T-helper 1 cell treated with Interleukin-12 subunit alpha and Interleukin-12 subunit beta and Interleukin-4 antibody, amounts not matched to agents 30 μg/mL and 1 μg/mL, for 36 hours (primary cell): ENCODE data around the gene BCL2L11.

Source experiments
- H3K27ac Mint-ChIP-seq: one replicate; pipeline ENCODE4 v1.8.0; 2021; ENCODE audit warnings: mild to moderate bottlenecking, mixed read lengths
- H3K27me3 Mint-ChIP-seq: one replicate; pipeline ENCODE4 v1.8.0; 2021; ENCODE audit warnings: low read depth, mixed read lengths
- H3K36me3 Mint-ChIP-seq: one replicate; pipeline ENCODE4 v1.8.0; 2021; ENCODE audit warnings: low read depth, mixed read lengths
- H3K4me1 Mint-ChIP-seq: one replicate; pipeline ENCODE4 v1.8.0; 2021; ENCODE audit warnings: low read depth, mixed read lengths
- H3K4me3 Mint-ChIP-seq: one replicate; pipeline ENCODE4 v1.8.0; 2021; ENCODE audit warnings: mild to moderate bottlenecking, moderate library complexity, mixed read lengths
- H3K9me3 Mint-ChIP-seq: one replicate; pipeline ENCODE4 v1.8.0; 2021; ENCODE audit warnings: mixed read lengths

The BCL2L11 gene

DNA sequence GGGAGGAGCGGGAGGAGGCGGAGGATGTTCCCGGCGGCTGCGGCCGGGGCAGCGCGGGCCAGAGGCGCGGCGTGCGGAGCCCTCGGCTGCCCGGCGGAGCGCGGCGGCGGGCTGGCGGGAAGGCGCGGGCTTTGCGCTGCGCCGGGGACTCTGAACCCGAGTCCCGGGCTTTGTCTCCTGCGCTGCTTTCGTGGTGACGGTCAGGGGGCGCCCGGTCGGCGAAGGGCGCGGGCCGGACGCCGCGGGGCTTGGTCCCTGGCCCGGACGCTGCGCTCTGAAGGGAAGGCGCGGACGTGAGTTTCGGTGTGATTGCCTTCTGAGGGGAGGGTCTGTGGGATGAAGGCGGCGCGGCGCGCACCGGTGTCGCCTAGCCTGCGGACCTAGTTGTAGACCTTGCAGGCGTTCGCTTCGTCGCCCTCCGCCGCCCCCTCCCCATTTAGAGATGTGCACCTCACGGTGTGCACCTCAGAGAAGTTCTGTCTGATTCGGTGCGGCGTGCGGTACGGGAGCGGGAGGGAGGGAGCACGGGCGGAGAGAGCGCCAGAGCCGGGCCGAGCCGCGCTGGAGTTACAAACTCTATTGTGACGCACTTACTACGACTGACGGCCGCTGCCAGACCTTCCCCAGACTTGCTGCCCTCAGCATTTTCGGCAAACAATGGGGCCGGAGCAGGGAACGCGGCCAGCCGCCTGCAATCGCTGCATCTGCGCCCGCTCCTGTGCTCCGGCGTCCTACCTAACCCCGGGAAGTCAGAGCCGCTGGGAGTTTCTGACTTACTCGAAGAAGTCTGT, 2.1 kb downstream of the BCL2L11 start:
- Mint-ChIP-seq H3K4me3 (peak overlapping the region; percentile 88), H3K36me3 (peaks cover 52% of the 10 kb centered on the region), H3K27me3 (peaks cover 31% of the 10 kb centered on the region)

DNA sequence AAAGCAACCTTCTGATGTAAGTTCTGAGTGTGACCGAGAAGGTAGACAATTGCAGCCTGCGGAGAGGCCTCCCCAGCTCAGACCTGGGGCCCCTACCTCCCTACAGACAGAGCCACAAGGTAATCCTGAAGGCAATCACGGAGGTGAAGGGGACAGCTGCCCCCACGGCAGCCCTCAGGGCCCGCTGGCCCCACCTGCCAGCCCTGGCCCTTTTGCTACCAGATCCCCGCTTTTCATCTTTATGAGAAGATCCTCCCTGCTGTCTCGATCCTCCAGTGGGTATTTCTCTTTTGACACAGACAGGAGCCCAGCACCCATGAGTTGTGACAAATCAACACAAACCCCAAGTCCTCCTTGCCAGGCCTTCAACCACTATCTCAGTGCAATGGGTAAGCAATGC, 3.0 kb downstream of the BCL2L11 start:
- Mint-ChIP-seq H3K4me1 (peaks cover 46% of the 10 kb centered on the region), H3K27me3 (peaks cover 22% of the 10 kb centered on the region), H3K9me3 (no peaks in the 10 kb centered on the region), H3K36me3 (peaks cover 58% of the 10 kb centered on the region), H3K4me3 (peak overlapping the region; percentile 88), H3K27ac (peak overlapping the region; percentile 21)

More for the DNA sequence above, 2.1 kb downstream of the BCL2L11 start:
- no peaks in the 10 kb centered on the region for H3K9me3 Mint-ChIP-seq
- peak overlapping the region; percentile 52 for H3K27ac Mint-ChIP-seq
- H3K4me1 Mint-ChIP-seq, result peaks cover 48% of the 10 kb centered on the region

DNA sequence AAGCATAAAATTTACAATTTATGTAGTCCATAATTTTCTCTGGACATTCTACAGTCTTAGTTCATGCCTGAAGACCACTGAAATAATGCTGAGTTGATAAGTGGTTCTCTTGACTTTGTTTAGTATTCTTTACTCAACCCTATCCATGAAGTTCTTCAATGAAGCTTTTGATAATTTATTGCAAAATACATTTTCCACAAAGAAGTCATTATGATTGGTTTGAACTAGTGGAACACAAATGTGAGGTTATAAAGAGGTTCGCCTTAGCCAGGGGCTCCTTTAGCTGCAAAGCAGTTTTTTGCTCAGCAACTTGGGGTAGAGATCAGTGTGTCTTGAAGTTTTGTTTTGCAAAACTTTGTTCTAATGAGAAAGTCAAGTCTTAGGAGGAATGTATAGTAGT, 5.9 kb downstream of the BCL2L11 start:
- H3K27me3 Mint-ChIP-seq, result peaks cover 9% of the 10 kb centered on the region
- H3K9me3 Mint-ChIP-seq, result no peaks in the 10 kb centered on the region
- H3K36me3 Mint-ChIP-seq, result peaks cover 71% of the 10 kb centered on the region
- peaks cover 44% of the 10 kb centered on the region for H3K4me1 Mint-ChIP-seq
- H3K27ac Mint-ChIP-seq, result no peak overlapping the region
- peak overlapping the region; percentile 30 for H3K4me3 Mint-ChIP-seq

DNA sequence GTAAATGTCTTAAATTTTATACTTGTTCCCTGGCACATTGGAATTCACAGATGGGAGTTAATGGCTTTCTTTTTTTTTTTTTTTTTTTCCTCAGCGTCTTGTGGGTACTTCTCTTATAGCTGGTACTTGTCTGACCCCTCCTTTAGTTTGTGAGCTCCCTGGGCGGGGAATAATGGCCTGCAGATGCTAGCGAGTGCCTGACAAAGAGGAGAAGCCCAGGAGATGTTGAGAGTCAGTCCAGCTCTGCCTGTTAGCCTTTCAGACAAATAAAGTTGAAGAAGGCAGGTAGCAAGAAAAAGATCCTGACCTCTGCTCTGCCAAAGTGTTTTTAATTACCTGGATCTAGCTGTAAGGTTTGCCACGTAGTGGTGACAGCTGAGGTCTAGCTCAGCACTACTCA, 6.6 kb downstream of the BCL2L11 start:
- H3K4me3 Mint-ChIP-seq, result no peak overlapping the region
- H3K36me3 Mint-ChIP-seq, result peaks cover 76% of the 10 kb centered on the region
- no peak overlapping the region for H3K27ac Mint-ChIP-seq
- no peaks in the 10 kb centered on the region for H3K9me3 Mint-ChIP-seq
- peaks cover 48% of the 10 kb centered on the region for H3K4me1 Mint-ChIP-seq
- H3K27me3 Mint-ChIP-seq, result peaks cover 9% of the 10 kb centered on the region

DNA sequence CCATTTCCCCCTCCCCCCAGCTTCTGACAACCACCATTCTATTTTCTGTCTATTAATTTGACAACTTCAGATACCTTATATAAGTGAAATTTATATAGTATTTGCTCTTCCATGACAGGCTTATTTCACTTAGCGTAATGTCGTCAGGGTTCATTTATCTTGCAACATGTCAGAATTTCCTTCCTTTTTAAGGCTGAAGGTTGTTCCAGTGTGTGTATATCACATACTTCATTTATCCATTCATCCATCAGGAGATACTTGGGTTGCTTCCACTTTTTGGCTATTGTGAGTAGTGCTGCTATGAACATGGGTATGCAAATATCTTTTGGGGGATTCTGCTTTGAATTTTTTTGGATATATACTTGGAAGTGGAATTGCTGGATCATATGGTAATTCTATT, 7.4 kb downstream of the BCL2L11 start:
- H3K36me3 Mint-ChIP-seq, result peaks cover 75% of the 10 kb centered on the region
- H3K27ac Mint-ChIP-seq, result no peak overlapping the region
- H3K4me1 Mint-ChIP-seq, result peaks cover 48% of the 10 kb centered on the region
- H3K9me3 Mint-ChIP-seq, result no peaks in the 10 kb centered on the region
- H3K4me3 Mint-ChIP-seq, result peak overlapping the region; percentile 25
- H3K27me3 Mint-ChIP-seq, result peaks cover 9% of the 10 kb centered on the region

DNA sequence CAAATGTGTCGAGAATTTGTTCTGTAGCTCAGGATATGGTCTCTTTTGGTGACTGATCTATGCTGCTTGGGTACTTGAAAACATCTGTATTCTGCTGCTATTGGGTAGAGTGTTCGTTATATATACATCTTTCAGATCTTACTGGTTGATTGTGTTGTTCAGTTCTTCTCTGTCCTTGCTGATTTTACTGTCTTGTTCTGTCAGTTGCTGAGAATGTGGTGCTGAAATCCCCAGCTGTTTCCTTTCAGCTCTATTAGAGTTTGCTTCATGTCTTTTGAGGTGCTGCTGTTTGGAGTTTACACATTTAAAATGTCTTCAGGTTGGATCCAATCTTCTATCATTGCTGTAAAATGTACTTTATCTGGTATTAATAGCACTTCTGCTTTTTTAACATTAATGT, 12.9 kb downstream of the BCL2L11 start:
- no peaks in the 10 kb centered on the region for H3K9me3 Mint-ChIP-seq
- peaks cover 70% of the 10 kb centered on the region for H3K36me3 Mint-ChIP-seq
- no peaks in the 10 kb centered on the region for H3K27me3 Mint-ChIP-seq
- H3K4me3 Mint-ChIP-seq, result peak overlapping the region; percentile 25
- H3K4me1 Mint-ChIP-seq, result peaks cover 45% of the 10 kb centered on the region
- H3K27ac Mint-ChIP-seq, result no peak overlapping the region

DNA sequence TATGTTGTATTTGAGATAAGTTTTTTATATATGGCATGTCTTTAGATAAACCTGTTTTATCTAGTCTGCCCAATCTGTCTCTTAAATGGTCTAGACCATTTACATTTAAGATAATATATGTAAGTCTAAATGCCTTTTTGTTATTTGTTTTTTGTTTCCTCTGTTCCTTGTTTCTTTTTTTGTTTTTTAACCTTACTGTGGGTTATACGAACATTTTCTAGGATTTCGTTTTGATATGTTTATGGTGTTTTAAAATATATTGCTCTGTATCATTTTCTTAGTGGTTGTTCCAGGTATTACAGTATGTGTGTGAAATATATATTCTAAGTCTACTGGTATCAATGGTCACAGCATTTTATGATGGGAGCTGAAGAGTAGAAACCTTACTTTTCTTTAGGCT, 13.3 kb downstream of the BCL2L11 start:
- H3K27ac Mint-ChIP-seq, result no peak overlapping the region
- no peaks in the 10 kb centered on the region for H3K9me3 Mint-ChIP-seq
- H3K4me1 Mint-ChIP-seq, result peaks cover 40% of the 10 kb centered on the region
- no peaks in the 10 kb centered on the region for H3K27me3 Mint-ChIP-seq
- H3K4me3 Mint-ChIP-seq, result no peak overlapping the region
- H3K36me3 Mint-ChIP-seq, result peaks cover 70% of the 10 kb centered on the region

DNA sequence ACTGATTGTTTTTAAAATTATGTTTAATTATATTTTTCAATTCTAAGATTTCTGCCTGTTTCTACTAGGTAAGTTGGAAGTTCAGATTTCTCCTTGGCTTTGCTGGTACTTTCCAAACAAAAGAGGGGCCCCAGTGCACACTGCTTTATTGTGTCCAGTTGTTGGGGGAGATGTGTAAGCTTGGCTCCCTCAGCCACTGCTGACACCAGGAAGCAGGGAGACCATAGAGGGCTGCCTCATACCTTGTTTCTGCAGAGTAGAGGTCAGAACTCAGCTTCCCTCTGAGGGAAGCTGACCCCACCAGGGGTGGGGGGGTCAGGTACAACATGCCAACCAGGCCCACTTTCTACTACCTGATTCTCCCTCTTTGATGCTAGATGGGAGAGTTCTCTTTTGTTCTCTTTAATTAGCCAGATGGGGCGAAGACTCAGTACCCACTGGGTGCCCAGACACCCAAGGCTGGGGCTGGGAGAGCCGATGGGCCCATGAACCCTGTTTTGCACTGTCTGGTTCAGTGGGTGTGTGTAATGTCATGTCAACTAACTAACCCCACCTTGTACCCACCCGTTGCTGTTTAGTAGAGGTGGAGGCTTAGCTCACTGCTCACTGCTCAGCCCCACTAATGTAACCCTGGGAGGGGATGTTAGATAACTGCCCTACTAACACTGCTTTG, 14.7 kb downstream of the BCL2L11 start:
- H3K4me1 Mint-ChIP-seq, result peaks cover 41% of the 10 kb centered on the region

DNA sequence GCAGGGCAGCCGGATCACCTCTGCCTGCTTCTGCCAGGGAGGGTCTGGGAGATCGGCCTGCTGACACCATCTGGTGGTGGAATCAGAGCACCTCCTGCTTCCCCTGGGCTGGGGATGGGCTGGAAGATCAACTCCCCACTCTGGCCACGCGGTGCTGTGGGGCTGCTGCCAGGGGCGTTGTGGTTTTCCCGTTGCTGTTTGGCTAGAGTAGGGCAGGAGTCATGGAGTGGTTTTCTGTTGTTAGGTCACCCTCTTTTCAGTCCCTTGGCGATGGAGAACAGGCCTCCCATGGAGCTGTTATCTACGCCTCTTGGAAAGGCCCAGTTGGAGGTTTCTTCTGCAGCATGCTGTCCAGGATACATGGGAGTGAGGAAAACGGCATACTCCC, 15.2 kb downstream of the BCL2L11 start:
- no peaks in the 10 kb centered on the region for H3K27me3 Mint-ChIP-seq
- H3K27ac Mint-ChIP-seq, result no peak overlapping the region
- H3K36me3 Mint-ChIP-seq, result peaks cover 76% of the 10 kb centered on the region
- H3K4me3 Mint-ChIP-seq, result no peak overlapping the region
- H3K4me1 Mint-ChIP-seq, result peaks cover 41% of the 10 kb centered on the region
- peaks cover 4% of the 10 kb centered on the region for H3K9me3 Mint-ChIP-seq

More for the DNA sequence above, 14.7 kb downstream of the BCL2L11 start:
- Mint-ChIP-seq H3K27me3 (no peaks in the 10 kb centered on the region), H3K36me3 (peaks cover 75% of the 10 kb centered on the region), H3K4me3 (no peak overlapping the region), H3K27ac (no peak overlapping the region), H3K9me3 (peaks cover 1% of the 10 kb centered on the region)

DNA sequence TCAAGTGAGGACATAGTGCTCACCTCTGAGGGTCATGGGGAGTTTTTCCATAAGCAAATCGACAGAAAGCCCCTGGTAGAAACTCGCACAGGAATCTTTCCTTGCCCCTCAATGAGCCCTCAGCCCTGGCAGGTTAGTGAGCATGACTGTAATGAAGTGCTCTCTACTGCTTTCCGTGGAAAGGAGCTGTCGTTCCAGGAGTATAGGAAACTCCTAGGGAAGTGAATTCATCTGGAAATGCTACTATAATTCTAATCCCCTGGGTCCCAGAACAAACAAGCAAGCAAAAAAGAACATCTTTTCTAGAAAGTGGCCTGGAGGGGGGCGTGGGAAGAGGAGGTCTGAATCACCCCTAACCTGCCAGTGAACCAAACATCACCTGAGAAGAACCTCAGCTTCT, 18.1 kb downstream of the BCL2L11 start:
- peaks cover 39% of the 10 kb centered on the region for H3K4me1 Mint-ChIP-seq
- H3K4me3 Mint-ChIP-seq, result no peak overlapping the region
- peaks cover 81% of the 10 kb centered on the region for H3K36me3 Mint-ChIP-seq
- H3K9me3 Mint-ChIP-seq, result peaks cover 4% of the 10 kb centered on the region
- no peak overlapping the region for H3K27ac Mint-ChIP-seq
- H3K27me3 Mint-ChIP-seq, result peaks cover 5% of the 10 kb centered on the region

DNA sequence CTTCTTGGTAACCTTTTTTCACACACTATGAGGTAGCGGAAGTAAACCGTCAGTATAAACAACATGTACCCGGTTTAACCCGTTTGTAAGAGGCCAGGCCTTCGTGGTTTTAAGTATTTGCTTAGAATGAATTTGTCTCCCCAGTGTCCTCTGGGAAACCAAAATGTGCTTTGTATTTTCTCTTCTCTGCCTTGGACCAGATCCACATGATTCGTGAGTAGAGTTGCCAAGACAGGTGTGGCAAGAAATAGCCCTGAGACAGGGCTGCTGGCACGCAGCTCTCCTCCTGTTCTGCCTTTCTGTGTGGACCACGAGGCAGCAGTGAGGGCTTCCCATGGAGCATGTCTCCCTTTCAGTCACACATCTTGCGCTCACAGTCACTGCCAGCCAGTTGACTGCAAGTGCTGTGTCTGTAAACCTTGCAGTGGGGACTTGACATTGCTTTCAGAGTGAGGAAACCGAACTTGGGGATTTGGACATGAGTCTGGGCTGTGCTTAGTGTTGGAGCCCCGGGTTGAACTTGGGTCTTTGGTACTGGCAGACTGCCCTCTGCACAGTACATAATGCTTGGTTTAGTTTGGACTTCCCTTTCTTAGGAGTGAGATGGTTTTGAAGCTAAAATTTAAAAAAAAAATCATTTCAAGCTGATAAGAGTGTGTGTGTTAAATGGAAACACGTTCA, 19.1 kb downstream of the BCL2L11 start:
- Mint-ChIP-seq H3K36me3 (peaks cover 79% of the 10 kb centered on the region), H3K27ac (no peak overlapping the region), H3K27me3 (peaks cover 5% of the 10 kb centered on the region), H3K9me3 (peaks cover 4% of the 10 kb centered on the region), H3K4me3 (no peak overlapping the region), H3K4me1 (peaks cover 36% of the 10 kb centered on the region)

DNA sequence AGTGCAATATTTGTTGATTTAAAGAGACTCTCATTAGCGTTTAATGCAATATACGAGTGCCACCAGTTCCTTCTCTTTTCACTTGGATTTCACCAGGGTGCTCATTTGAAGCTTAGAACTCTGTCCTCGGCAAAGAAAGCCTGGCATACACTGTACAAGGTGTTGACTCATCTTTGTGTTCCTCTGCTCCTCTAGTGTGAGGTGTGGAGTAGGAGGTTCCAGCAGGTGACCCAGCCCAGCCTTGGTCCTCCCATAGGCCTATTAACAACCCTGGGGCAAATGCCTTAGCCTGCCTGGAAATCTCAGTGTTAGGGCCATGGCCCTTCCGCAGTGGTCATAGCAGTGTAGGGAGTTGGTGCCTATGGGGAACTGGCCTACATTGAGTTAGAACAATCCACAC, 20.1 kb downstream of the BCL2L11 start:
- Mint-ChIP-seq H3K36me3 (peaks cover 80% of the 10 kb centered on the region), H3K27ac (no peak overlapping the region)

DNA sequence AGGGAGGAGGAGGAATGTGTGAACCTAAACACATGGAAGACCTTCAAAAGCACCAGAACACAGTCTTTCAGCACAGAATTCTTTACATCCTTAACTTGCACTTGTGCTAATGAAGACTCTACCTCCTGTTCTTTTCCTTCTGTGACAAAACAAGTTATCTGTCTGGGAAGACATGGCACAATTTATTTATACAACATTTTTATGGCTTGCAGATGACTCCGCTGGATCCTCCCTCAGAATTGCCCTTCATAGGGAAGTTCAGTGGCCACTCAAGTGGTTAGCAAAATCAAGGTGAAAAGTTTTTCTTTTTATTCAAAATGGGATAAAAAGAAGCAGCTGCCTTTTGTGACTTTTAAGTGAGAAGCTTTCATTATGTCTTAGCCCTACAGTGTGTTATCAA, 21.4 kb downstream of the BCL2L11 start:
- Mint-ChIP-seq H3K4me1 (peaks cover 34% of the 10 kb centered on the region), H3K9me3 (peaks cover 4% of the 10 kb centered on the region), H3K4me3 (no peak overlapping the region), H3K27me3 (peaks cover 14% of the 10 kb centered on the region), H3K36me3 (peaks cover 79% of the 10 kb centered on the region), H3K27ac (no peak overlapping the region)

More for the DNA sequence above, 20.1 kb downstream of the BCL2L11 start:
- Mint-ChIP-seq H3K4me3 (no peak overlapping the region), H3K27me3 (peaks cover 5% of the 10 kb centered on the region), H3K9me3 (peaks cover 4% of the 10 kb centered on the region), H3K4me1 (peaks cover 33% of the 10 kb centered on the region)

DNA sequence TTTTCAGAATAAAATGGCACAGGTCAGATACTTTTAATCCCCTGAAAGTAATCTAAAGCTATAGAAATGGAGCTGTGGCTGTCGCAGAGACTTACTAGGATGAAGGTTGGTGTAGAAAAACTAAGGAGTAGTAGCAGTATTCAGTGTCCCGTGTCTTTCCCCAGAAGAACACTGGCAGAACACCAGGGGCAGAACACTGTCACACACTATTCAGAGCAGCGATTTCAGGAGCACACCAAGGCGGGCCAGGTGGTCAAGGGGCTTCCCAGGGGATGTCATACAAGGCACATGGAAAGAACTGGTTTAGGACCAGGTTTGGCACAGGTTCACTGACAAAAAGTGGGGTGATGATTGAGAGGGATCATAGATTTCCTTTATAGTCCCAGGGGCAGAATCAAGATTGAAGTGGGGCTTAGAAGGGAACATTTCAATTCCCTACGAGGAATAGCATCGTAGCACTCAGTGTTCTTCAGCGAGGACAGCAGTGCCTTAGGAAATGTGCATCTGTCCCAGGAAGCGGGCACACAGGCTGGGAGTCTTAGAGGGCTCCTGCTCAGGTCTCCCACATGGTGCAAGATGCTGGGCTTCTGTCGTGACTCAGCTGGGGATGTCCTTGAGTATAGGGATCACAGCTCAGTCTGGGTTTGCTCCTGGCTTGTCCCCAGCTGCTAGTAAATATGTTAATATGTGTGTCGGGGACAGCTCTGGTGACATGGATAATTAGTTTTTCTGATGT, 22.6 kb downstream of the BCL2L11 start:
- H3K9me3 Mint-ChIP-seq, result peaks cover 4% of the 10 kb centered on the region
- H3K36me3 Mint-ChIP-seq, result peaks cover 82% of the 10 kb centered on the region
- no peak overlapping the region for H3K4me3 Mint-ChIP-seq
- no peak overlapping the region for H3K27ac Mint-ChIP-seq
- H3K27me3 Mint-ChIP-seq, result peaks cover 14% of the 10 kb centered on the region
- H3K4me1 Mint-ChIP-seq, result peaks cover 34% of the 10 kb centered on the region
